ENCODE results near the gene CSDE1.

- TF ChIP-seq OVOL2 (CRISPR knock-in tag; IDR thresholded peaks at IDR 0.05; ENCODE audit: borderline replicate concordance) = no peak
- no peak for TF ChIP-seq CTCF (IDR thresholded peaks at IDR 0.05)
- TF ChIP-seq, protein P1, sequence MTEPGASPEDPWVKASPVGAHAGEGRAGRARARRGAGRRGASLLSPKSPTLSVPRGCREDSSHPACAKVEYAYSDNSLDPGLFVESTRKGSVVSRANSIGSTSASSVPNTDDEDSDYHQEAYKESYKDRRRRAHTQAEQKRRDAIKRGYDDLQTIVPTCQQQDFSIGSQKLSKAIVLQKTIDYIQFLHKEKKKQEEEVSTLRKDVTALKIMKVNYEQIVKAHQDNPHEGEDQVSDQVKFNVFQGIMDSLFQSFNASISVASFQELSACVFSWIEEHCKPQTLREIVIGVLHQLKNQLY (CRISPR knock-in tag; IDR thresholded peaks at IDR 0.05) = no peak
- TF ChIP-seq SMAD3 (CRISPR knock-in tag; IDR thresholded peaks at IDR 0.05; ENCODE audit: borderline replicate concordance) = no peak
- no peak for TF ChIP-seq RELA (CRISPR knock-in tag; IDR thresholded peaks at IDR 0.05; ENCODE audit: borderline replicate concordance)
- no peak for TF ChIP-seq NFE2L1 (CRISPR knock-in tag; IDR thresholded peaks at IDR 0.05)
- no peak for TF ChIP-seq ZNF263 (CRISPR knock-in tag; IDR thresholded peaks at IDR 0.05; ENCODE audit: low read depth)
- TF ChIP-seq E2F1 (CRISPR knock-in tag; IDR thresholded peaks at IDR 0.05) = no peak
- no peak for TF ChIP-seq USF2 (CRISPR knock-in tag; IDR thresholded peaks at IDR 0.05)
- no peak for TF ChIP-seq ATF1 (CRISPR knock-in tag; IDR thresholded peaks at IDR 0.05)
- no peak for TF ChIP-seq ARID4B (CRISPR knock-in tag; IDR thresholded peaks at IDR 0.05; ENCODE audit: borderline replicate concordance)
- TF ChIP-seq, protein P2, sequence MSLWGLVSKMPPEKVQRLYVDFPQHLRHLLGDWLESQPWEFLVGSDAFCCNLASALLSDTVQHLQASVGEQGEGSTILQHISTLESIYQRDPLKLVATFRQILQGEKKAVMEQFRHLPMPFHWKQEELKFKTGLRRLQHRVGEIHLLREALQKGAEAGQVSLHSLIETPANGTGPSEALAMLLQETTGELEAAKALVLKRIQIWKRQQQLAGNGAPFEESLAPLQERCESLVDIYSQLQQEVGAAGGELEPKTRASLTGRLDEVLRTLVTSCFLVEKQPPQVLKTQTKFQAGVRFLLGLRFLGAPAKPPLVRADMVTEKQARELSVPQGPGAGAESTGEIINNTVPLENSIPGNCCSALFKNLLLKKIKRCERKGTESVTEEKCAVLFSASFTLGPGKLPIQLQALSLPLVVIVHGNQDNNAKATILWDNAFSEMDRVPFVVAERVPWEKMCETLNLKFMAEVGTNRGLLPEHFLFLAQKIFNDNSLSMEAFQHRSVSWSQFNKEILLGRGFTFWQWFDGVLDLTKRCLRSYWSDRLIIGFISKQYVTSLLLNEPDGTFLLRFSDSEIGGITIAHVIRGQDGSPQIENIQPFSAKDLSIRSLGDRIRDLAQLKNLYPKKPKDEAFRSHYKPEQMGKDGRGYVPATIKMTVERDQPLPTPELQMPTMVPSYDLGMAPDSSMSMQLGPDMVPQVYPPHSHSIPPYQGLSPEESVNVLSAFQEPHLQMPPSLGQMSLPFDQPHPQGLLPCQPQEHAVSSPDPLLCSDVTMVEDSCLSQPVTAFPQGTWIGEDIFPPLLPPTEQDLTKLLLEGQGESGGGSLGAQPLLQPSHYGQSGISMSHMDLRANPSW (CRISPR knock-in tag; conservative IDR thresholded peaks at IDR 0.05; ENCODE audit: low read depth) = no peak
- no peak for TF ChIP-seq ESRRA (CRISPR knock-in tag; IDR thresholded peaks at IDR 0.05; ENCODE audit: borderline replicate concordance)
- no peak for TF ChIP-seq TCF7 (CRISPR knock-in tag; IDR thresholded peaks at IDR 0.05; ENCODE audit: low read depth)
Observed at GRCh38 chr1:114701931-114702330, 55.9 kb downstream of the CSDE1 start.

Measured in WTC11 (cell line).